ENCODE measurements around the gene ZNF562.

ZNF562 gene

DNA sequence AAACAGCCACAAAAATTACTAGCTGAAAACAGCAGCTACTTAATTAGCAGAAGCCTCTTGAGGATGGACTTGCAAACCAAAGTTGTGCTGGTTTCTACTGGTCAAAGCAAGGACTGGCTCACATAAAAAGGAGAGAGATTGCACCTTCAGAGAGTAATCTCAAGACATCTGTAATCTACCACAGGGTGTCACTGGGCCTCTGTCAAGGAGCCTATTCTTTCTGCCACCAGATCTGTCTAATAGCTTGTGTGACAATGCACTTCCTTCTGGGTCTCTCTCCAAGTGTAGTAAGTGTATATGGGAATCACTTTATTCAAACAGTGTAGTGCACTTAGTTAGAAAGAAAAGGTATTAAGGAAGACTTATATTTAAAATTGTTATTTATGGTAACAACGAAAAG, 29.4 kb downstream of the ZNF562 start:
- DNase-seq (ENCODE audit: insufficient read length, low spot score) (no peak), FAIRE-seq (no peak)

DNA sequence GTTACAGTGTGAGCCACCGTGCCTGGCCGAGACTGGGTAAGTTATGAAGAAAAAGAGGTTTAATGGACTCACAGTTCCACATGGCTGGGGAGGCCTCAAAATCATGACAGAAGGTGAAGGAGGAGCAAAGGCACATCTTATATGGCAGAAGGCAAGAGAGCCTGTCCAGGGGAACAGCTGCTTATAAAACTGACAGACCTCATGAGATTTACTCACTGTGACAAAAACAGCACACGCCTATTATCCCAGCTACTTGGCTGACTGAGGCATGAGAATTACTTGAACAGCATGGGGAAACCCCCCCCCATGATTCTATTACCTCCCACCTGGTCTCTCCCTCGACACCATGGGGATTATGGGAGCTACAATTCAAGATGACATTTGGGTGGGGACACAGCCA, 30.4 kb downstream of the ZNF562 start:
- no peak for DNase-seq (ENCODE audit: insufficient read length, low spot score)
- FAIRE-seq: peak; percentile 48

DNA sequence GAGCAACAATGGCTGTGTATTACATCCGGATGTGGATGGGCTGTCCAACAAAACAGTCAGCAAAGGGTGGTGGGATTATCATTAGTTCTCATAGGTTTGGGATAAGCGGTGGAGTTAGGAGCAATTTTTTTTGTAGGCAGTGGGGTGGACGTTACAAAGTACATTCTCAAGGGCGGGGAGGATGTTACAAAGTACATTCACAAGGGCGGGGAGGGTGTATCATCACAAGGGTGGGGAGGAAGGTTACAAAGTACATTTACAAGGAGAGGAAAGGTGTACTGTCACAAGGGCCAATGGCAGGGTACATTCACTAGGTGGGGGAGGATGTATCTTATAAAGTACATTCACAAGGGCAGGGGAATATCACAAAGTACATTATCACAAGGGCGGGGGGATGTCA, 33.1 kb downstream of the ZNF562 start:
- FAIRE-seq (peak; percentile 58), DNase-seq (ENCODE audit: insufficient read length, low spot score) (no peak)

DNA sequence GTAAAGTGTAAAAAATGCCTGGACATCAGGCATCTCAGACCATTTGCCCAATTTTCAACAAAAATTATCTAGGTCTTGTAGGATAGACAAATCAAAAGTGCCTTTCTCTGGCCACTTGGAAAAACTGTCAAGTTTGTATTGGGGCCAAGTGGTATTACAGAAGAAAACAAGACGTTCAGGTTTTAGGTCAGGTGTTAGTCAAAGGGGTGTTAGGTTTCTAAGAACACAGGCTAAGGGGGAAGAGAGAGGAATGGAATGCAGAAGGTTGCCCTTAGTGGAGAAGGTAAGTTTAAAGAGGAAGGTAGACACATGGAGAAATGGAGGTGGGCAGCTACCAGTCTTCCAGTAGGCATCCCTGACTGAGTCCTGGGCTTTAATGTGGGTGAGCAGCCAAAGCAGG, 33.9 kb downstream of the ZNF562 start:
- DNase-seq (ENCODE audit: insufficient read length, low spot score) (no peak), FAIRE-seq (peak; percentile 52)

DNA sequence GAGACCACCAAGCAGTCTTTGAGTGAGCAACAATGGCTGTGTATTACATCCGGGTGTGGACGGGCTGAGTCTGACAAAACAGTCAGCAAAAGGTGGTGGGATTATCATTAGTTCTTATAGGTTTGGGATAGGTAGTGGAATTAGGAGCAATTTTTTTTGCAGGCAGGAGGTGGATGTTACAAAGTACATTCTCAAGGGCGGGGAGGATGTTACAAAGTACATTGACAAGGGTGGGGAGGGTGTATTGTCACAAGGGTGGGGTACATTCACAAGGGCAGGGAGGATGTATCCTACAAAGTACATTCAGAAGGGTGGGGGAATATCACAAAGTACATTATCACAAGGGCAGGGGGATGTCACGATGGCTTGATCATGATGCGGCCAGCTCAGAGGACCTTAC, 38.9 kb downstream of the ZNF562 start:
- FAIRE-seq (no peak), DNase-seq (ENCODE audit: insufficient read length, low spot score) (no peak)

DNA sequence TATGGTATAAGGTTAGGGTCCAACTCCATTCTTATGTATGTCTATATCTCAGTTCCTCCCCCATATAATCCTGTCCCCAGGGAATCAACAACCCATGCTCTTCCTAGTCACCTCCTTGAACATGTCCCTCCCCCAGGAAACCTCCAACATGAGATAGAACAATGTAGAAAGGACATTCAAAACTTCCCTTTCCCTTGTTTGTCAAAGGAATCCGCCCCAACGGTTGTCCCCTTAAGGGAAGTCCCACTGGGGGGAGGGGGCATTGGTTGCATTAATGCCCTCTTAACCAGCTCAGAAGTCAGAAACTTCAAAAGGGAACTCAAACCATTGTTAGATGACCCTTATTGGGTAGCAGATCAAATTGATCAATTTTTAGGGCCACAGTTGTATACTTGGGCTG, 47.0 kb downstream of the ZNF562 start:
- FAIRE-seq (no peak), DNase-seq (ENCODE audit: insufficient read length, low spot score) (no peak)

DNA sequence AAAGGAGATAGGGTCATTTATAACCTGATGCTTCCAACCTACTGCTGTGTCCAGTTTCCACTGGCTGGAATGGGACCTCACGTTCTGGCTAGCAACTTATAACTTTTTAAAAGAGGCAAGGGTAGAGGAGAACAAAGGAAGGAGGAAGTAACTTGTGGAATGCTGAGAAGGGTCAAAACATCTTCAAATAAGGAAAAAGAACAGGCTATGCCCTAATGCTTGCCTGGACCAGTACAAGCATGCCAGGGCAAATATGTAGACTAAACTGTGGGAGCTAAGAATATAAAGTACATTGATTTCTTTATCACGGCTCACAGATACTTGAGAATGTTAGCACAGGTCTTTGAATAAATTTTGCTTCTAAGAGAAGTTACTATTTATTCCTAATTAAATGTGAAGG, 52.4 kb downstream of the ZNF562 start:
- no peak for FAIRE-seq

DNA sequence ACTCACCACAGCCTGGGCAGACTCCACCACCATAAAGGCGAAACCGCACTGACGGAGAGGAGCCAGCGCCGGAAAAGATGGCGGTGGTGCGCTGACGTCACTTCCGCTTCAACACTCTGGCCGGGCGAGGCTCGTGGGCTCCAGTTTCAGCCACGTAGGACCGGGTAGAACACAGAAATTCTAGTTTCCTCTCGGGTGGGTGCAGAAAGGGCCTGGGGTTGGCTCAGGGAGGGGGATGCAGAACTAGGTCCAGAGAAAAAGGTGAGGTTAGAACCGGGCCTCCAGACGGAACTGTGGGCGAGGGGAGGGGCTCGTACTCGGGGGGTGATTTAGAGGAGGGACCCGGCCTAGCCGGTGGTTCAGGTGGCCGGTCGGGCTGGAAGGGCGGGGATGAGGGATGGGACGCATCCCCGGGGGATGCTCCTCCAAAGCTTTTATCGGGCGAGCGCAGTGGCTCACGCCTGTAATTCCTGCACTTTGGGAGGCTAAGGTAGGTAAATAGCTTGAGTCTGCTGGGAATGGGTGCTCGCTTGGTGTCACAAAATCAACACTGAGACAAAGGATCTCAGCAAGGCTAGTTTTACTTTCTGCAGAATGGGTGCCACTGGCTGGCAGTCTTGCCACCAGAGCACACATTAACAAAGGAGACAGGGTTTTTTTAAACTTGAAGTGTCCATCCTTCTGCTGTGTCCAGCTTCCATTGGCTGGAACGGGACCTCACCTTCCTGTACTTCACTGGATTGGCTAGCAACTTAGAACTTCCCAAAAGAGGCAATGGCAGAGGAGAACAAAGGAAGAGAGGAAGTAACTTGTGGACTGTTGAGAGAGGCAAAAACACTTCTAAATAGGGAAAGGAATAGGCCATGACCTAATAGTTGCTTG, 53.5 kb downstream of the ZNF562 start, which contains the start of gene ZNF561:
Gene ZNF561 (minus strand): TSS at position 77 of the 882 bp plus-strand sequence. CDS start 1,776 bp downstream, outside the sequence.
- peak; percentile 80 for FAIRE-seq
- peak; percentile 84 for DNase-seq (ENCODE audit: insufficient read length, low spot score)

More for the DNA sequence above, 52.4 kb downstream of the ZNF562 start:
- DNase-seq (ENCODE audit: insufficient read length, low spot score): no peak

DNA sequence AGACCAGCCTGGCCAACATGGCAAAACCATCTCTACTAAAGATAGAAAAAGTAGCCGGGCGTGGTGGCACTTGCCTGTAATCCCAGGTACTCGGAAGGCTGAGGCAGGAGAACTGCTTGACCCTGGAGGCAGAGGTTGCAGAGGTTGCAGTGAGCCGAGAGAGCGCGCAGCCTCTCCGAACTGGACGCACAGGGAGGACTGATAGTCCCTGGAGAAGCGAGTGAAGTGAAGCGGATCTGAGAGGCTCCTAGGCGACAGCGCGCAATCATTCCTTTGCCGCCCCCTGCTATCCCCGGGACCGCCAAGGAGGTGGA, 54.1 kb downstream of the ZNF562 start:
- no peak for FAIRE-seq
- DNase-seq (ENCODE audit: insufficient read length, low spot score): no peak

DNA sequence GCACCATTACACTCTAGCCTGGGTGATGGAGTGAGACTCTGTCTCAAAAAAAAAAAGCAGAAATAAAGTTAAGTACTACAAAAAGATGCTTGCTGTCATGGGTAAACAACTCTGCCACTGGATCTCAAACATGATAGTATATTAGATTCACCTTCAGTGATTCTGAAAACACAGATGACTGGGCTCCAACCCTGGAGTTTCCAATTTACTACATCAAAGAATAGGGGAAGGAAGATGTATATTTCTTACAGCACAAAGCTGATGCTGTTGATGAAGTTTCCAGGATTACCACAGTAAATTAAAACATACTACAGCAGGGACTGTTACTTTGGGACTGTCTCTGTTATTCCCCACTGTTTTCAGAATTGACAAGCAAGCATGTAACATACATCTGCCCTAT, 59.1 kb downstream of the ZNF562 start:
- DNase-seq (ENCODE audit: insufficient read length, low spot score) (no peak), FAIRE-seq (no peak)

DNA sequence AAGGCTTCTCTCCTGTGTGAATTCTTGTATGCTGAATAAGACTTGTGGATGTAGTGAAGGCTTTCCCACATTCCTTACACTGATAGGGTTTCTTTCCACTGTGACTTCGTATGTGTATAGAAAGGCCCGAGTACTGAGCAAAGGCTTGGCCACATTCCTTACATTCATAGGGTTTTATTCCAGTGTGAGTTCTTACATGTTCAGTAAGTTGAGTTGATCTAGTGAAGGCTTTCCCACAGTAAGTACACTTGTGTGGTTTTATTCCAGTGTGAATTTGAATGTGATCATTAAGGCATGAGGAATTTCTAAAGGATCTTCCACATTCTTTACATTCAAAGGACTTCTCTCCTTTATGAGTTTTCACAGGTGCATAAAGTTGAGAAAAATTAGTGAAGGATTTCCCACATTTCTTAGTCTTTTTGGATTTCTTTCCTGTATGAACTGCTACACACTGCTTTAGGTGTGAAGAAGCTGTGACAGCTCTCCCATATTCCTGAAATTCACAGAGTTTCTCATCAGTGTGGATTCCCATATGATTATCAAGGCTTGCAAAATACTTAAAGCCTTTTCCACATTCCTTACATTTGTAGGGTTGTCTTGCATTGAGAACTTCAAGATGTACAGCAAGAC, 64.3 kb downstream of the ZNF562 start:
- DNase-seq (ENCODE audit: insufficient read length, low spot score): no peak
- no peak for FAIRE-seq

DNA sequence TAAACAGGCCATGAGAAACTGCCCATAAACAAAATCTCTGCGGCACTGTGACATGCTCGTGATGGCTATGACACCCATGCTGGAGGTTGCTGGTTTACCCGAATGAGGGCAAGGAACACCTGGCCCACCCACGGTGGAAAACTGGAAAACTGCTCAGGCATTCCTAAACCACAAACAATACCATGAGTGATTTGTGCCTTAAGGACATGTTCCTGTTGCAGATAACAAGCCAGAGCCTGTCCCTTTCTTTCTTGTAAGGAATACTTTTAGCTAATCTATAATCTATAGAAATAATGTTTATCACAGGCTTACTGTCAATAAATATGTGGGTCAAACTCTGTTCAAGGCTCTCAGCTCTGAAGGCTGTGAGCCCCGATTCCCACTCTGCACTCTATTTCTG, 66.0 kb downstream of the ZNF562 start:
- DNase-seq (ENCODE audit: insufficient read length, low spot score) (no peak), FAIRE-seq (no peak)

DNA sequence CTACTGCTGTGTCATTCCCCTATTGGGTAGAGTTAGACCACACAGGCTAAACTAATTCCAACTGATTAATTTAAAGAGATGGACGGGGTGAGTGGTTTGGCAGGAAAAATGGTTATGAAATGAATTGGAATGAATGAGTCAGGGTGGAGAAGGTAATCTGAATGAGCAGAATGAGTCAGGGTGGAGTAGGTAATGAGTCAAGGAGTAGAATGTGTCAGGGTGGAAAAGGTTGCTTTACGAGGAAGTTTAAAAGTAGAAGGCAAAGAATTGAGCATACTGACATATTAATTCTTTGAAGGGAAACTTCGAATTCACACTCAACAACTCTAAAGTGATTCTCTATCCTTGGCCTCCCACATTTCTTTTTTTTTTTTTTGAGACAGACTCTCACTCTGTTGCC, 77.9 kb downstream of the ZNF562 start:
- FAIRE-seq (peak; percentile 59), DNase-seq (ENCODE audit: insufficient read length, low spot score) (no peak)

All from HTR-8/SVneo (cell line).